ENCODE results near the gene CRYBA2.

DNA sequence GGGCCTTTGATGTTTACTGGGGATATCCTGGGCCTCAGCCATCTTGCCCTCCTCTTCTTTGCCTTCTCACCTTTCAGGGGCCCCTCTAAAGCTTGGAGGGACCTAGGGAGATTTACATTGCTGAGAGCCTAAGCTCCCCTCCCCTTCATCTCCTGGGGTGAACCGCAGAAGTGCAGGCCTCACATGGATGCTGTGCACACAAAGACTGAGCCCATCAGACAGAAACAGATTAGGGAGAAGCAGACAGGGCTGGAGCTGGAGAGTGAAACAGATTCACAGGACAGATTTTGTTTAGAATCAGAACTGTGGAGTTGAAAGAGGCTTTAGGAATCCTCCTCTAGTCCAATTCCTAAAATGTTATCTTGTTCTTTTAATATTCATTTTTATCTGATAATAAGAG, 37.2 kb downstream of the CRYBA2 start:
- TF ChIP-seq CTCF (IDR thresholded peaks at IDR 0.05) (no peak), POLR2A (IDR thresholded peaks at IDR 0.05) (no peak)
